ENCODE data around the gene CD74.

CD74 gene

GRCh38 chr5:150377964-150378694, 34.6 kb downstream of the CD74 start:
- no peak overlapping the region for H3K4me3 ChIP-seq (ENCODE audit: control insufficient read depth, low read depth, low read length)
- no peak for TF ChIP-seq CTCF (conservative IDR thresholded peaks at IDR 0.05; ENCODE audit: control insufficient read depth, insufficient read depth, low read depth, low read length)
- peak; percentile 99 for DNase-seq (ENCODE audit: low read depth)

GRCh38 chr5:150376799-150377771, 35.6 kb downstream of the CD74 start:
- peak; percentile 85 for DNase-seq (ENCODE audit: low read depth)
- no peak for TF ChIP-seq CTCF (conservative IDR thresholded peaks at IDR 0.05; ENCODE audit: control insufficient read depth, insufficient read depth, low read depth, low read length)
- H3K4me3 ChIP-seq (ENCODE audit: control insufficient read depth, low read depth, low read length) = no peak overlapping the region

- no peak for DNase-seq (ENCODE audit: low read depth)
- no peak overlapping the region for H3K4me3 ChIP-seq (ENCODE audit: control insufficient read depth, low read depth, low read length)
- TF ChIP-seq CTCF (conservative IDR thresholded peaks at IDR 0.05; ENCODE audit: control insufficient read depth, insufficient read depth, low read depth, low read length) = no peak
Measured at GRCh38 chr5:150374651-150375050, 38.1 kb downstream of the CD74 start.

GRCh38 chr5:150372639-150373038, 40.1 kb downstream of the CD74 start:
- TF ChIP-seq CTCF (conservative IDR thresholded peaks at IDR 0.05; ENCODE audit: control insufficient read depth, insufficient read depth, low read depth, low read length) = no peak
- H3K4me3 ChIP-seq (ENCODE audit: control insufficient read depth, low read depth, low read length) = no peak overlapping the region
- no peak for DNase-seq (ENCODE audit: low read depth)

GRCh38 chr5:150368526-150368925, 44.2 kb downstream of the CD74 start:
- no peak overlapping the region for H3K4me3 ChIP-seq (ENCODE audit: control insufficient read depth, low read depth, low read length)
- no peak for TF ChIP-seq CTCF (conservative IDR thresholded peaks at IDR 0.05; ENCODE audit: control insufficient read depth, insufficient read depth, low read depth, low read length)
- DNase-seq (ENCODE audit: low read depth) = no peak

- TF ChIP-seq CTCF (conservative IDR thresholded peaks at IDR 0.05; ENCODE audit: control insufficient read depth, insufficient read depth, low read depth, low read length) = no peak
- H3K4me3 ChIP-seq (ENCODE audit: control insufficient read depth, low read depth, low read length) = no peak overlapping the region
- DNase-seq (ENCODE audit: low read depth) = no peak
Measured at GRCh38 chr5:150364004-150364403, 48.7 kb downstream of the CD74 start.

Measured in fibroblast of mammary gland (primary cell).